ENCODE results near the gene PLCL1.
"Not testable (repeated sequence)": the region's sequence is repeated elsewhere in the genome, so short reads cannot be mapped to it uniquely, and the experiment has no call there.

The PLCL1 gene

GRCh38 chr2:197821550-197822289 lies 17.3 kb downstream of the PLCL1 start:
- Mint-ChIP-seq H3K4me1 (no peaks in the 10 kb centered on the region), H3K27ac (ENCODE audit: low read depth) (no peak overlapping the region), H3K27me3 (peaks cover 22% of the 10 kb centered on the region), H3K4me3 (no peak overlapping the region), H3K36me3 (ENCODE audit: insufficient read depth) (no peaks in the 10 kb centered on the region), H3K9me3 (no peaks in the 10 kb centered on the region)
- DNase-seq (ENCODE audit: low spot score in 2 of 2) (no peak), ATAC-seq (replicated peaks; ENCODE audit: extremely low read depth, poor library complexity, severe bottlenecking) (no peak)

GRCh38 chr2:197822333-197822732 lies 17.9 kb downstream of the PLCL1 start:
- ATAC-seq (replicated peaks; ENCODE audit: extremely low read depth, poor library complexity, severe bottlenecking) (no peak), DNase-seq (ENCODE audit: low spot score in 2 of 2) (no peak)
- Mint-ChIP-seq H3K4me3 (no peak overlapping the region), H3K9me3 (no peaks in the 10 kb centered on the region), H3K27me3 (peaks cover 24% of the 10 kb centered on the region), H3K4me1 (no peaks in the 10 kb centered on the region), H3K36me3 (ENCODE audit: insufficient read depth) (no peaks in the 10 kb centered on the region), H3K27ac (ENCODE audit: low read depth) (no peak overlapping the region)

DNA sequence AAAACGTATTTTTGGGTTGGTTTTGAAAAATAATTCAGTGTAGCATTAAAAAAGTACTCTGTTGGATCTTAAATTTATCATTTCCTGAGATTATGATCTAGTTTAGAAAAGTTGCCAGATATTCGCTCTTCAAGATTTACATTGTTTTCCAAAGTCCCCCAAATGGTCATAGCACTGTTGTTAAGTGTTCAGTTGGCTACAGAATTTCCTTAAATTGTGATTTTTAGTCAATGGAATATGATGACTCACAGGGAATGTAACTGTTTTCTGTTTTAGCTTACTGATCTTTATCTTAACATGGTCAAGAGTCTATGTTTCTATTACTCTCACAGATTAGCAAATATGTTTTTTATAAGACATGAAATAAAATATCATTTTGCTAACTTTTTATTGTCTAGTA lies 23.2 kb downstream of the PLCL1 start:
- H3K27ac Mint-ChIP-seq (ENCODE audit: low read depth), result no peak overlapping the region

GRCh38 chr2:197828464-197829135 lies 24.2 kb downstream of the PLCL1 start:
- H3K9me3 Mint-ChIP-seq, result peaks cover 7% of the 10 kb centered on the region
- H3K4me1 Mint-ChIP-seq, result no peaks in the 10 kb centered on the region
- peaks cover 20% of the 10 kb centered on the region for H3K27me3 Mint-ChIP-seq
- DNase-seq (ENCODE audit: low spot score in 2 of 2) (no peak), ATAC-seq (replicated peaks; ENCODE audit: extremely low read depth, poor library complexity, severe bottlenecking) (no peak)
- H3K4me3 Mint-ChIP-seq, result no peak overlapping the region
- H3K36me3 Mint-ChIP-seq (ENCODE audit: insufficient read depth), result no peaks in the 10 kb centered on the region
- H3K27ac Mint-ChIP-seq (ENCODE audit: low read depth), result no peak overlapping the region

More for the DNA sequence above, 23.2 kb downstream of the PLCL1 start:
- DNase-seq (ENCODE audit: low spot score in 2 of 2) (no peak), ATAC-seq (replicated peaks; ENCODE audit: extremely low read depth, poor library complexity, severe bottlenecking) (no peak)
- Mint-ChIP-seq H3K27me3 (peaks cover 20% of the 10 kb centered on the region), H3K9me3 (peaks cover 7% of the 10 kb centered on the region), H3K36me3 (ENCODE audit: insufficient read depth) (no peaks in the 10 kb centered on the region), H3K4me1 (no peaks in the 10 kb centered on the region), H3K4me3 (no peak overlapping the region)

DNA sequence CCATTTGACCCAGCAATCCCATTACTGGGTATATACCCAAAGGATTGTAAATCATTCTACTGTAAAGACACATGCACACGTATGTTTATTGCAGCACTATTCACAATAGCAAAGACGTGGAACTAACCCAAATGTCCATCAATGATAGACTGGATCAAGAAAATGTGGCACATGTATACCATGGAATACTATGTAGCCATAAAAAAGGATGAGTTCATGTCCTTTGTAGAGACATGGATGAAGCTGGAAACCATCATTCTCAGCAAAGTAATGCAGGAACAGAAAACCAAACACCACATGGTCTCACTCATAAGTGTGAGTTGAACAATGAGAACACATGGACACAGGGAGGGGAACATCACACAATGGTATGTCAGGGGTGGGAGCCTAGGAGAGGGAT lies 30.4 kb downstream of the PLCL1 start:
- not testable (repeated sequence) for H3K27ac Mint-ChIP-seq (ENCODE audit: low read depth); H3K4me1 Mint-ChIP-seq; H3K9me3 Mint-ChIP-seq; H3K4me3 Mint-ChIP-seq; ATAC-seq (replicated peaks; ENCODE audit: extremely low read depth, poor library complexity, severe bottlenecking); DNase-seq (ENCODE audit: low spot score in 2 of 2); H3K36me3 Mint-ChIP-seq (ENCODE audit: insufficient read depth)
- H3K27me3 Mint-ChIP-seq, result peaks cover 15% of the 10 kb centered on the region

GRCh38 chr2:197835293-197835692 lies 30.9 kb downstream of the PLCL1 start:
- no peak for DNase-seq (ENCODE audit: low spot score in 2 of 2)
- peaks cover 7% of the 10 kb centered on the region for H3K9me3 Mint-ChIP-seq
- no peaks in the 10 kb centered on the region for H3K4me1 Mint-ChIP-seq
- no peak overlapping the region for H3K4me3 Mint-ChIP-seq
- ATAC-seq (replicated peaks; ENCODE audit: extremely low read depth, poor library complexity, severe bottlenecking), result no peak
- peaks cover 15% of the 10 kb centered on the region for H3K27me3 Mint-ChIP-seq
- no peaks in the 10 kb centered on the region for H3K36me3 Mint-ChIP-seq (ENCODE audit: insufficient read depth)
- no peak overlapping the region for H3K27ac Mint-ChIP-seq (ENCODE audit: low read depth)

GRCh38 chr2:197838036-197838435 lies 33.6 kb downstream of the PLCL1 start:
- peak; percentile 46 for ATAC-seq (replicated peaks; ENCODE audit: extremely low read depth, poor library complexity, severe bottlenecking)
- no peak overlapping the region for H3K27ac Mint-ChIP-seq (ENCODE audit: low read depth)
- H3K36me3 Mint-ChIP-seq (ENCODE audit: insufficient read depth), result no peaks in the 10 kb centered on the region
- DNase-seq (ENCODE audit: low spot score in 2 of 2), result no peak
- H3K4me1 Mint-ChIP-seq, result no peaks in the 10 kb centered on the region
- H3K4me3 Mint-ChIP-seq, result no peak overlapping the region
- no peaks in the 10 kb centered on the region for H3K9me3 Mint-ChIP-seq
- peaks cover 12% of the 10 kb centered on the region for H3K27me3 Mint-ChIP-seq

DNA sequence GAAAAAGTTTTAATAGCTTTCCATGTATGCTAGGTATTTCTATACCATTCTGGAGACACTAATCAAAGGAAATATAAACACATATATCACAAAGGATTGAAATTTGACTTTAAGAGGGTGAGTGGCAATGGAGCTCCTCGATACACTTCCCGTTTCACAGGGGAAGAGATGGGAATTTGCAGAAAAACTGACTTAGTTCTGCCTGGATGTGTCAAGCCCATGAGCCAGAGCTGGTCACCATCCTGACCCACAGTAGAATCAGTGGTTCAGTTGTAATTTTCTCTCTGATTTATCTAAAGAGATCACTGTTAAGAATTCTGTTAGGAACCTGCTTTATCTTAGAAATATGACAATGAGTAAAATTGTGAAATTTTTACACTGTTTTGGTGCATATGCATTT lies 34.2 kb downstream of the PLCL1 start:
- DNase-seq (ENCODE audit: low spot score in 2 of 2) (no peak), ATAC-seq (replicated peaks; ENCODE audit: extremely low read depth, poor library complexity, severe bottlenecking) (no peak)
- Mint-ChIP-seq H3K27me3 (peaks cover 15% of the 10 kb centered on the region), H3K36me3 (ENCODE audit: insufficient read depth) (no peaks in the 10 kb centered on the region), H3K4me1 (no peaks in the 10 kb centered on the region), H3K4me3 (no peak overlapping the region), H3K27ac (ENCODE audit: low read depth) (no peak overlapping the region), H3K9me3 (no peaks in the 10 kb centered on the region)

GRCh38 chr2:197839327-197839726 lies 34.9 kb downstream of the PLCL1 start:
- Mint-ChIP-seq H3K4me1 (no peaks in the 10 kb centered on the region), H3K27me3 (peaks cover 21% of the 10 kb centered on the region), H3K9me3 (no peaks in the 10 kb centered on the region), H3K4me3 (no peak overlapping the region), H3K27ac (ENCODE audit: low read depth) (no peak overlapping the region), H3K36me3 (ENCODE audit: insufficient read depth) (no peaks in the 10 kb centered on the region)
- no peak for DNase-seq (ENCODE audit: low spot score in 2 of 2)
- no peak for ATAC-seq (replicated peaks; ENCODE audit: extremely low read depth, poor library complexity, severe bottlenecking)

GRCh38 chr2:197839856-197840255 lies 35.5 kb downstream of the PLCL1 start:
- no peak for ATAC-seq (replicated peaks; ENCODE audit: extremely low read depth, poor library complexity, severe bottlenecking)
- no peaks in the 10 kb centered on the region for H3K4me1 Mint-ChIP-seq
- no peaks in the 10 kb centered on the region for H3K9me3 Mint-ChIP-seq
- no peaks in the 10 kb centered on the region for H3K36me3 Mint-ChIP-seq (ENCODE audit: insufficient read depth)
- no peak for DNase-seq (ENCODE audit: low spot score in 2 of 2)
- peaks cover 26% of the 10 kb centered on the region for H3K27me3 Mint-ChIP-seq
- H3K27ac Mint-ChIP-seq (ENCODE audit: low read depth), result no peak overlapping the region
- H3K4me3 Mint-ChIP-seq, result no peak overlapping the region

- Mint-ChIP-seq H3K27me3 (peaks cover 56% of the 10 kb centered on the region), H3K36me3 (ENCODE audit: insufficient read depth) (peaks cover 1% of the 10 kb centered on the region), H3K4me1 (no peaks in the 10 kb centered on the region), H3K27ac (ENCODE audit: low read depth) (no peak overlapping the region), H3K4me3 (no peak overlapping the region), H3K9me3 (no peaks in the 10 kb centered on the region)
- ATAC-seq (replicated peaks; ENCODE audit: extremely low read depth, poor library complexity, severe bottlenecking) (no peak), DNase-seq (ENCODE audit: low spot score in 2 of 2) (no peak)
Observed at GRCh38 chr2:197846128-197846527, 41.7 kb downstream of the PLCL1 start.

GRCh38 chr2:197846777-197847176 lies 42.4 kb downstream of the PLCL1 start:
- DNase-seq (ENCODE audit: low spot score in 2 of 2) (no peak), ATAC-seq (replicated peaks; ENCODE audit: extremely low read depth, poor library complexity, severe bottlenecking) (no peak)
- peaks cover 62% of the 10 kb centered on the region for H3K27me3 Mint-ChIP-seq
- H3K36me3 Mint-ChIP-seq (ENCODE audit: insufficient read depth), result peaks cover 1% of the 10 kb centered on the region
- H3K9me3 Mint-ChIP-seq, result no peaks in the 10 kb centered on the region
- no peak overlapping the region for H3K27ac Mint-ChIP-seq (ENCODE audit: low read depth)
- H3K4me3 Mint-ChIP-seq, result no peak overlapping the region
- H3K4me1 Mint-ChIP-seq, result no peaks in the 10 kb centered on the region

GRCh38 chr2:197847651-197848401 lies 43.4 kb downstream of the PLCL1 start:
- H3K9me3 Mint-ChIP-seq, result no peaks in the 10 kb centered on the region
- peaks cover 54% of the 10 kb centered on the region for H3K27me3 Mint-ChIP-seq
- no peak overlapping the region for H3K27ac Mint-ChIP-seq (ENCODE audit: low read depth)
- no peak overlapping the region for H3K4me3 Mint-ChIP-seq
- H3K36me3 Mint-ChIP-seq (ENCODE audit: insufficient read depth), result peaks cover 1% of the 10 kb centered on the region
- no peak for ATAC-seq (replicated peaks; ENCODE audit: extremely low read depth, poor library complexity, severe bottlenecking)
- no peak for DNase-seq (ENCODE audit: low spot score in 2 of 2)
- no peaks in the 10 kb centered on the region for H3K4me1 Mint-ChIP-seq
